Mesothelial cell of epicardium (in vitro differentiated cells): ENCODE data around the gene EDNRB. TPM values are rescaled to one million over a fixed set of nuclear protein-coding genes. Genes with fewer than 3 reads are reported as not detected.

Experiments
- DNase-seq, 2 experiments: peaks; one replicate each; pipeline ENCODE4 v3.0.0; 2021; ENCODE audit warnings: low spot score in 2 of 2; ENCODE audit not compliant: unreplicated experiment in 2 of 2
- H3K27ac Mint-ChIP-seq: 2 replicates; pipeline ENCODE4 v1.8.0; 2021; ENCODE audit warnings: mixed read lengths
- H3K27me3 Mint-ChIP-seq: 2 replicates; pipeline ENCODE4 v1.8.0; 2021; ENCODE audit warnings: low read depth, mixed read lengths
- H3K36me3 Mint-ChIP-seq: 2 replicates; pipeline ENCODE4 v1.8.0; 2021; ENCODE audit warnings: mixed read lengths
- H3K4me1 Mint-ChIP-seq: 2 replicates; pipeline ENCODE4 v1.8.0; 2021; ENCODE audit warnings: mixed read lengths
- H3K4me3 Mint-ChIP-seq: 2 replicates; pipeline ENCODE4 v1.8.0; 2021; ENCODE audit warnings: mild to moderate bottlenecking, moderate library complexity, mixed read lengths
- H3K9me3 Mint-ChIP-seq: 2 replicates; pipeline ENCODE4 v1.8.0; 2021; ENCODE audit warnings: mixed read lengths
- CTCF ChIP-seq: fragments of 200-600 bp; sonication (generic); IDR thresholded peaks from one replicate; pipeline ENCODE4 v1.5.0; 2021; ENCODE audit warnings: antibody characterized with exemption; ENCODE audit not compliant: unreplicated experiment
- total RNA-seq: library from RNA; stranded (reverse); gene quantifications from 3 replicates; pipeline ENCODE4 v1.2.1, GENCODE V29; 2021

EDNRB gene
- total RNA-seq, 1 donor from 2014 or later, result 3.2 TPM

- H3K9me3 Mint-ChIP-seq, result no peaks in the 10 kb centered on the region
- no peak for TF ChIP-seq CTCF
- H3K27ac Mint-ChIP-seq, result no peak overlapping the region
- no peak for DNase-seq
- no peaks in the 10 kb centered on the region for H3K36me3 Mint-ChIP-seq
- H3K4me1 Mint-ChIP-seq, result no peaks in the 10 kb centered on the region
- no peak overlapping the region for H3K4me3 Mint-ChIP-seq
- H3K27me3 Mint-ChIP-seq, result no peaks in the 10 kb centered on the region
Measured at GRCh38 chr13:77930430-77930829, 11.8 kb upstream of the EDNRB start.

GRCh38 chr13:77928909-77929308 lies 10.3 kb upstream of the EDNRB start:
- no peak overlapping the region for H3K27ac Mint-ChIP-seq
- H3K27me3 Mint-ChIP-seq, result no peaks in the 10 kb centered on the region
- H3K4me1 Mint-ChIP-seq, result no peaks in the 10 kb centered on the region
- no peak for TF ChIP-seq CTCF
- no peak overlapping the region for H3K4me3 Mint-ChIP-seq
- H3K36me3 Mint-ChIP-seq, result no peaks in the 10 kb centered on the region
- DNase-seq, result no peak
- peaks cover 3% of the 10 kb centered on the region for H3K9me3 Mint-ChIP-seq

- H3K27ac Mint-ChIP-seq, result no peak overlapping the region
- H3K27me3 Mint-ChIP-seq, result no peaks in the 10 kb centered on the region
- H3K4me3 Mint-ChIP-seq, result no peak overlapping the region
- H3K4me1 Mint-ChIP-seq, result no peaks in the 10 kb centered on the region
- DNase-seq, result no peak
- H3K9me3 Mint-ChIP-seq, result peaks cover 3% of the 10 kb centered on the region
- H3K36me3 Mint-ChIP-seq, result no peaks in the 10 kb centered on the region
- TF ChIP-seq CTCF, result no peak
Measured at GRCh38 chr13:77925616-77926015, 7.0 kb upstream of the EDNRB start.

GRCh38 chr13:77919921-77920294 lies 1.3 kb upstream of the EDNRB start:
- Mint-ChIP-seq H3K9me3 (peaks cover 3% of the 10 kb centered on the region), H3K36me3 (no peaks in the 10 kb centered on the region), H3K4me3 (no peak overlapping the region), H3K27ac (no peak overlapping the region), H3K27me3 (peaks cover 7% of the 10 kb centered on the region), H3K4me1 (peaks cover 9% of the 10 kb centered on the region)
- TF ChIP-seq CTCF, result no peak
- no peak for DNase-seq

- H3K36me3 Mint-ChIP-seq, result no peaks in the 10 kb centered on the region
- no peak overlapping the region for H3K4me3 Mint-ChIP-seq
- peaks cover 9% of the 10 kb centered on the region for H3K4me1 Mint-ChIP-seq
- H3K27me3 Mint-ChIP-seq, result peaks cover 7% of the 10 kb centered on the region
- H3K9me3 Mint-ChIP-seq, result no peaks in the 10 kb centered on the region
- no peak for TF ChIP-seq CTCF
- no peak overlapping the region for H3K27ac Mint-ChIP-seq
- DNase-seq, result peak; percentile 15 to 50
Measured at GRCh38 chr13:77919246-77919920, 752 bp upstream of the EDNRB start.

GRCh38 chr13:77916488-77916887 lies 2.1 kb downstream of the EDNRB start:
- Mint-ChIP-seq H3K4me3 (no peak overlapping the region), H3K27me3 (peaks cover 7% of the 10 kb centered on the region), H3K27ac (no peak overlapping the region), H3K4me1 (peaks cover 12% of the 10 kb centered on the region), H3K9me3 (no peaks in the 10 kb centered on the region), H3K36me3 (no peaks in the 10 kb centered on the region)
- DNase-seq, result no peak
- TF ChIP-seq CTCF, result no peak
